ENCODE results near the gene RGS7. TPM values are rescaled to one million over a fixed set of nuclear protein-coding genes. Genes with fewer than 3 reads are reported as not detected.
A peak's percentile ranks its signal among the peaks of the same experiment; 100 is the strongest.

Gene RGS7
- polyA plus RNA-seq, 2 of the 4 experiments (the other 2 are of a cell fraction), result 0.08 TPM; not detected in 1

DNA sequence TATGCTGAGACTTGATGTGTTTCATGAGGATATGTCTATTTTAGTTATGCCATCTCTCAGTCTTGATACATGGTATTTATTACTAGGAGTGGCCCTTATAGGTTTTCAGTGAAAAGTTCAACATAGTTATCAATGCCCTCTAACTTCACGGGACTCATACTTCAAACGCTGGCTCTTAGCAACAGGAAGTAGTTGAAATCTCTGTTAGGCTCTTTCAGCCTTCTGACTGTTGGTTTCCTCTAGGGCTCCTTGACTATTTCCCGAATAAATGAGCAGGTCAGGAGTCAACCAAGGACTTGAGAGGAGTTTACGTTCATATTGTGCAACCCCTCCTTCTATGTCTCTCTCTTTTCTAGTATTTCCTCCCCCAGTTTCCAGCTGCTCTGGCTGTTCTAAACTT is 141.8 kb downstream of the RGS7 start:
- ATAC-seq (no peak), DNase-seq (ENCODE audit: low read depth in 1 of 2, low spot score in 1 of 2) (no peak), FAIRE-seq (no peak)
- H3K4me3 ChIP-seq, result no peak overlapping the region
- ChIA-PET POLR2A (no interaction called here), CTCF (no interaction called here)
- no peaks in the 10 kb centered on the region for H3K9me3 ChIP-seq
- no peaks in the 10 kb centered on the region for H3K4me1 ChIP-seq
- H3K27ac ChIP-seq, result no peak overlapping the region
- no peak overlapping the region for H3K4me2 ChIP-seq
- no peak for TF ChIP-seq EHF (CRISPR knock-in tag; IDR thresholded peaks at IDR 0.05)
- no peak for TF ChIP-seq KDM5A (IDR thresholded peaks at IDR 0.05)
- no peak for TF ChIP-seq JUN (IDR thresholded peaks at IDR 0.05)
- TF ChIP-seq POLR2AphosphoS2 (conservative IDR thresholded peaks at IDR 0.05; ENCODE audit: low read length), result no peak
- no peak for TF ChIP-seq RNF2 (IDR thresholded peaks at IDR 0.05; ENCODE audit: borderline replicate concordance, low read depth)
- TF ChIP-seq, protein P1, sequence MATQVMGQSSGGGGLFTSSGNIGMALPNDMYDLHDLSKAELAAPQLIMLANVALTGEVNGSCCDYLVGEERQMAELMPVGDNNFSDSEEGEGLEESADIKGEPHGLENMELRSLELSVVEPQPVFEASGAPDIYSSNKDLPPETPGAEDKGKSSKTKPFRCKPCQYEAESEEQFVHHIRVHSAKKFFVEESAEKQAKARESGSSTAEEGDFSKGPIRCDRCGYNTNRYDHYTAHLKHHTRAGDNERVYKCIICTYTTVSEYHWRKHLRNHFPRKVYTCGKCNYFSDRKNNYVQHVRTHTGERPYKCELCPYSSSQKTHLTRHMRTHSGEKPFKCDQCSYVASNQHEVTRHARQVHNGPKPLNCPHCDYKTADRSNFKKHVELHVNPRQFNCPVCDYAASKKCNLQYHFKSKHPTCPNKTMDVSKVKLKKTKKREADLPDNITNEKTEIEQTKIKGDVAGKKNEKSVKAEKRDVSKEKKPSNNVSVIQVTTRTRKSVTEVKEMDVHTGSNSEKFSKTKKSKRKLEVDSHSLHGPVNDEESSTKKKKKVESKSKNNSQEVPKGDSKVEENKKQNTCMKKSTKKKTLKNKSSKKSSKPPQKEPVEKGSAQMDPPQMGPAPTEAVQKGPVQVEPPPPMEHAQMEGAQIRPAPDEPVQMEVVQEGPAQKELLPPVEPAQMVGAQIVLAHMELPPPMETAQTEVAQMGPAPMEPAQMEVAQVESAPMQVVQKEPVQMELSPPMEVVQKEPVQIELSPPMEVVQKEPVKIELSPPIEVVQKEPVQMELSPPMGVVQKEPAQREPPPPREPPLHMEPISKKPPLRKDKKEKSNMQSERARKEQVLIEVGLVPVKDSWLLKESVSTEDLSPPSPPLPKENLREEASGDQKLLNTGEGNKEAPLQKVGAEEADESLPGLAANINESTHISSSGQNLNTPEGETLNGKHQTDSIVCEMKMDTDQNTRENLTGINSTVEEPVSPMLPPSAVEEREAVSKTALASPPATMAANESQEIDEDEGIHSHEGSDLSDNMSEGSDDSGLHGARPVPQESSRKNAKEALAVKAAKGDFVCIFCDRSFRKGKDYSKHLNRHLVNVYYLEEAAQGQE (IDR thresholded peaks at IDR 0.05), result no peak
- TF ChIP-seq, protein P2, sequence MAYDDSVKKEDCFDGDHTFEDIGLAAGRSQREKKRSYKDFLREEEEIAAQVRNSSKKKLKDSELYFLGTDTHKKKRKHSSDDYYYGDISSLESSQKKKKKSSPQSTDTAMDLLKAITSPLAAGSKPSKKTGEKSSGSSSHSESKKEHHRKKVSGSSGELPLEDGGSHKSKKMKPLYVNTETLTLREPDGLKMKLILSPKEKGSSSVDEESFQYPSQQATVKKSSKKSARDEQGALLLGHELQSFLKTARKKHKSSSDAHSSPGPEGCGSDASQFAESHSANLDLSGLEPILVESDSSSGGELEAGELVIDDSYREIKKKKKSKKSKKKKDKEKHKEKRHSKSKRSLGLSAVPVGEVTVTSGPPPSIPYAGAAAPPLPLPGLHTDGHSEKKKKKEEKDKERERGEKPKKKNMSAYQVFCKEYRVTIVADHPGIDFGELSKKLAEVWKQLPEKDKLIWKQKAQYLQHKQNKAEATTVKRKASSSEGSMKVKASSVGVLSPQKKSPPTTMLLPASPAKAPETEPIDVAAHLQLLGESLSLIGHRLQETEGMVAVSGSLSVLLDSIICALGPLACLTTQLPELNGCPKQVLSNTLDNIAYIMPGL (CRISPR knock-in tag; IDR thresholded peaks at IDR 0.05; ENCODE audit: borderline replicate concordance), result no peak
- TF ChIP-seq KDM1A (IDR thresholded peaks at IDR 0.05; ENCODE audit: low read depth), result no peak
- no peak for TF ChIP-seq NR3C1 (IDR thresholded peaks at IDR 0.05)
- TF ChIP-seq ZNF302 (CRISPR knock-in tag; IDR thresholded peaks at IDR 0.05), result no peak
- TF ChIP-seq PHF8 (IDR thresholded peaks at IDR 0.05; ENCODE audit: borderline replicate concordance, low read depth), result no peak
- no peak for TF ChIP-seq ZFP36 (IDR thresholded peaks at IDR 0.05; ENCODE audit: borderline replicate concordance, partially characterized antibody)
- no peak for TF ChIP-seq RFX5 (IDR thresholded peaks at IDR 0.05)
- no peak for TF ChIP-seq HDAC2 (IDR thresholded peaks at IDR 0.05)
- no peak for TF ChIP-seq CBX2 (IDR thresholded peaks at IDR 0.05; ENCODE audit: borderline replicate concordance, low read depth)
- TF ChIP-seq RAD21 (conservative IDR thresholded peaks at IDR 0.05 in 1 of 2, IDR thresholded peaks at IDR 0.05 in 1 of 2), result no peak
- WGBS (ENCODE audit: missing lambda C conversion rate), result 32% methylated on average over 4 of the region's 4 CpGs

DNA sequence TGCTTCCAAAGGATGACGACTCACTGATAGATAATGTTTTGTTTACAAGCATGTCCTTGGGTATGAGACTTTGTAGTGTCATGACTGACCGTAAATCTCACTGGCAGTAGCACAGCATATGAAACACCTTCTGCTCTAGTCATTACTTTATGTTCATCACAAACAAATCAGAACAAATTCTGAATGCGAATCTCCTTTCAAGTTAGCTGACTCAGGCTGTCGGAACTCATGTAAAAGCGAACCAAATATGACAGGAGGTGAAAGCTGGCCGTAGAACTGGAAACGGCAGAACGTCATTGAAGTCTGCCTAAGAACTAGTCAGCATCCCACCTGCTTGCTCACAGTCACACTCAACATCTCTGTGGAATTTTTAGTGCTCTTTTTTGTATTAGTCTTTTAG is 143.9 kb downstream of the RGS7 start:
- WGBS (ENCODE audit: missing lambda C conversion rate), result 25% methylated on average over 8 of the region's 8 CpGs
- ChIA-PET CTCF (no interaction called here), POLR2A (no interaction called here)
- Histone ChIP-seq H3K4me3 (no peak overlapping the region), H3K9me3 (no peaks in the 10 kb centered on the region), H3K4me2 (0 out of 3 replicates have a peak overlapping the region, but pooled peaks have one; percentile 12), H3K27ac (no peak overlapping the region), H3K4me1 (no peaks in the 10 kb centered on the region)
- FAIRE-seq (no peak), DNase-seq (ENCODE audit: low read depth in 1 of 2, low spot score in 1 of 2) (no peak), ATAC-seq (peak; percentile 27 to 52; a peak in 3 of 6 replicates)
- no peak for TF ChIP-seq EHMT2 (IDR thresholded peaks at IDR 0.05; ENCODE audit: low read depth)
- TF ChIP-seq FOSL2 (IDR thresholded peaks at IDR 0.05), result no peak
- no peak for TF ChIP-seq FOSL2 (CRISPR knock-in tag; IDR thresholded peaks at IDR 0.05)
- no peak for TF ChIP-seq CBX8 (IDR thresholded peaks at IDR 0.05)
- no peak for TF ChIP-seq HDAC2 (IDR thresholded peaks at IDR 0.05)
- no peak for TF ChIP-seq KDM1A (IDR thresholded peaks at IDR 0.05; ENCODE audit: low read depth)
